SK-N-SH treated with all-trans-retinoic acid at 6 μM for 48 hours (cell line): ENCODE data around the gene ZC4H2.
"Not testable (repeated sequence)": the region's sequence is repeated elsewhere in the genome, so short reads cannot be mapped to it uniquely, and the experiment has no call there.

Source experiments
- ATAC-seq: fragments of 200-7000 bp; cut with Tn5 transposase; 3 replicates; pipeline ENCODE4 v1.9.1; 2020; ENCODE audit warnings: mild to moderate bottlenecking, moderate library complexity
- ARNTL ChIP-seq: fragments of 450-650 bp; formaldehyde crosslinking; IDR thresholded peaks from 2 replicates; pipeline ENCODE4 v1.5.0; 2020; ENCODE audit warnings: low read depth, mild to moderate bottlenecking, moderate library complexity, borderline replicate concordance
- BACH2 ChIP-seq: fragments of 250-450 bp; sonication (Bioruptor Pico); IDR thresholded peaks from 2 replicates; pipeline ENCODE4 v1.9.0; 2021; ENCODE audit warnings: mild to moderate bottlenecking, borderline replicate concordance
- CREB5 ChIP-seq: fragments of 250-450 bp; sonication (Bioruptor Pico); IDR thresholded peaks from 2 replicates; pipeline ENCODE4 v1.5.1; 2020; ENCODE audit warnings: low read depth, mild to moderate bottlenecking, moderate library complexity
- CSDC2 ChIP-seq: fragments of 250-450 bp; sonication (Bioruptor Pico); IDR thresholded peaks from 2 replicates; pipeline ENCODE4 v1.5.0; 2020; ENCODE audit warnings: mild to moderate bottlenecking, moderate library complexity
- CSRNP3 ChIP-seq: fragments of 250-450 bp; sonication (Bioruptor Pico); IDR thresholded peaks from 2 replicates; pipeline ENCODE4 v1.5.1; 2021; ENCODE audit warnings: mild to moderate bottlenecking, moderate library complexity
- ESRRG ChIP-seq: fragments of 250-450 bp; sonication (Bioruptor Pico); IDR thresholded peaks from 2 replicates; pipeline ENCODE4 v1.6.1; 2021; ENCODE audit warnings: mild to moderate bottlenecking
- GLIS3 ChIP-seq: fragments of 250-450 bp; sonication (Bioruptor Pico); IDR thresholded peaks from 2 replicates; pipeline ENCODE4 v1.5.0; 2020; ENCODE audit warnings: mild to moderate bottlenecking, moderate library complexity
- ISL1 ChIP-seq: fragments of 250-450 bp; sonication (Bioruptor Pico); IDR thresholded peaks from 2 replicates; pipeline ENCODE4 v2.1.2; 2022; ENCODE audit warnings: mild to moderate bottlenecking, moderate library complexity
- PATZ1 ChIP-seq: fragments of 250-450 bp; sonication (Bioruptor Pico); IDR thresholded peaks from 2 replicates; pipeline ENCODE4 v1.8.0; 2020; ENCODE audit warnings: mild to moderate bottlenecking, moderate library complexity, borderline replicate concordance
- POU6F1 ChIP-seq: fragments of 250-450 bp; sonication (Bioruptor Pico); IDR thresholded peaks from 2 replicates; pipeline ENCODE4 v1.8.0; 2021; ENCODE audit warnings: low read depth, mild to moderate bottlenecking, moderate library complexity, borderline replicate concordance
- PPARA ChIP-seq: fragments of 250-450 bp; sonication (Bioruptor Pico); IDR thresholded peaks from 2 replicates; pipeline ENCODE4 v1.5.0; 2020; ENCODE audit warnings: mild to moderate bottlenecking, borderline replicate concordance
- RARB ChIP-seq: fragments of 250-450 bp; sonication (Bioruptor Pico); IDR thresholded peaks from 2 replicates; pipeline ENCODE4 v1.8.0; 2021; ENCODE audit warnings: mild to moderate bottlenecking, moderate library complexity
- TCF4 ChIP-seq: fragments of 250-450 bp; sonication (Bioruptor Pico); IDR thresholded peaks from 2 replicates; pipeline ENCODE4 v1.8.0; 2021; ENCODE audit warnings: mild to moderate bottlenecking, moderate library complexity, borderline replicate concordance
- TOX ChIP-seq: fragments of 250-450 bp; sonication (Bioruptor Pico); IDR thresholded peaks from 2 replicates; pipeline ENCODE4 v1.8.0; 2021; ENCODE audit warnings: mild to moderate bottlenecking, moderate library complexity, borderline replicate concordance
- TSHZ2 ChIP-seq: fragments of 250-450 bp; sonication (Bioruptor Pico); IDR thresholded peaks from 2 replicates; pipeline ENCODE4 v1.5.0; 2020; ENCODE audit warnings: mild to moderate bottlenecking, moderate library complexity
- ZNF565 ChIP-seq: fragments of 450-650 bp; formaldehyde crosslinking; conservative IDR thresholded peaks from 2 replicates; pipeline ENCODE4 v1.5.0; 2020; ENCODE audit warnings: low read depth, mild to moderate bottlenecking, moderate library complexity
- ZNF70 ChIP-seq: fragments of 450-650 bp; formaldehyde crosslinking; IDR thresholded peaks from 2 replicates; pipeline ENCODE4 v1.5.0; 2020; ENCODE audit warnings: mild to moderate bottlenecking, moderate library complexity

The ZC4H2 gene

GRCh38 chrX:65002208-65002607 lies 26.0 kb upstream of the ZC4H2 start:
- ATAC-seq = not testable (repeated sequence)

- ATAC-seq = no peak
- TF ChIP-seq RARB (CRISPR knock-in tag) = no peak
- no peak for TF ChIP-seq TOX (CRISPR knock-in tag)
Observed at GRCh38 chrX:64996805-64997204, 20.6 kb upstream of the ZC4H2 start.

GRCh38 chrX:64994131-64994798 lies 18.0 kb upstream of the ZC4H2 start:
- TF ChIP-seq CSRNP3 = no peak
- no peak for TF ChIP-seq TOX (CRISPR knock-in tag)
- no peak for TF ChIP-seq ZNF565 (CRISPR knock-in tag)
- no peak for TF ChIP-seq CSDC2 (CRISPR knock-in tag)
- TF ChIP-seq TCF4 (CRISPR knock-in tag) = no peak
- TF ChIP-seq ESRRG (CRISPR knock-in tag) = no peak
- TF ChIP-seq BACH2 = no peak
- no peak for TF ChIP-seq GLIS3 (CRISPR knock-in tag)
- no peak for TF ChIP-seq PATZ1 (CRISPR knock-in tag)
- no peak for TF ChIP-seq ZNF70
- TF ChIP-seq, all 23 proteins: peak for 0
- no peak for ATAC-seq

GRCh38 chrX:64977830-64978229 lies 1.6 kb upstream of the ZC4H2 start:
- ATAC-seq = no peak
- TF ChIP-seq ZNF565 (CRISPR knock-in tag) (no peak), CREB5 (CRISPR knock-in tag) (no peak), TCF4 (CRISPR knock-in tag) (no peak), POU6F1 (CRISPR knock-in tag) (no peak), TSHZ2 (CRISPR knock-in tag) (no peak)
- TF ChIP-seq, all 23 proteins: peak for 0

GRCh38 chrX:64977051-64977450 lies 801 bp upstream of the ZC4H2 start:
- no peak for ATAC-seq
- TF ChIP-seq ARNTL (CRISPR knock-in tag) (no peak), TSHZ2 (CRISPR knock-in tag) (no peak), PPARA (CRISPR knock-in tag) (no peak), PATZ1 (CRISPR knock-in tag) (no peak), TOX (CRISPR knock-in tag) (no peak), ESRRG (CRISPR knock-in tag) (no peak), ISL1 (no peak)
